GM12878 (cell line): Measurements from ENCODE around the gene ZBTB14. TPM values are rescaled to one million over a fixed set of nuclear protein-coding genes. Genes with fewer than 3 reads are reported as not detected.

ENCODE experiments used
- ATAC-seq: fragments of 200-7000 bp; cut with Tn5 transposase; 3 replicates; pipeline ENCODE4 v1.9.1; 2020; ENCODE audit warnings: mild to moderate bottlenecking, moderate library complexity
- BruUV-seq: library from RNA; stranded (reverse); fragments of 400-500 nt; replicated peaks from 2 replicates; lab custom pipeline; 2021; lab: Mats Ljungman, UMichigan
- CTCF ChIA-PET: fragments of 300-600 bp; sonication (Branson Sonifier 250); formaldehyde crosslinking; extraction: SDS; loops from one replicate; lab custom pipeline; 2021; ENCODE audit warnings: inconsistent platforms; lab: Yijun Ruan, JAX
- POLR2A ChIA-PET: fragments of 350-600 bp; formaldehyde crosslinking; extraction: SDS; loops from one replicate; lab custom pipeline; 2021; ENCODE audit warnings: inconsistent platforms; lab: Charles Lee
- RAD21 ChIA-PET: fragments of 300-600 bp; sonication (Branson Sonifier 250); formaldehyde crosslinking; loops from one replicate; lab custom pipeline; 2023; ENCODE audit warnings: antibody characterized with exemption; ENCODE audit not compliant: unreplicated experiment; lab: Charles Lee
- SMC1A ChIA-PET: fragments of 300-600 bp; sonication (Branson Sonifier 250); formaldehyde crosslinking; loops from one replicate; lab custom pipeline; 2023; ENCODE audit not compliant: unreplicated experiment, uncharacterized antibody; lab: Charles Lee
- DNase-seq: peaks from one replicate; pipeline ENCODE4 v3.0.0-alpha.2; 2011; ENCODE audit warnings: low read depth, low spot score
- FAIRE-seq: peaks from 3 replicates; lab custom pipeline; 2011; peaks lifted over from hg19 to GRCh38; lab: Jason Lieb, UNC
- H2AFZ ChIP-seq: 2 replicates; pipeline ENCODE4 v1.6.0; 2011; ENCODE audit warnings: low read depth, low read length, control low read depth; ENCODE audit not compliant: control insufficient read depth
- H3K27ac ChIP-seq: 2 replicates; pipeline ENCODE4 v1.5.1; 2011; ENCODE audit warnings: control low read depth; ENCODE audit not compliant: control insufficient read depth, insufficient read depth
- H3K27me3 ChIP-seq, 2 experiments: replicated peaks in 1 of 2; 2 replicates each; pipeline versions ENCODE4 v1.6.0 to v1.6.1; 2011; ENCODE audit warnings: low read length in 1 of 2; ENCODE audit not compliant: control insufficient read depth in 2 of 2, insufficient read depth in 2 of 2
- H3K36me3 ChIP-seq, 2 experiments: 2 replicates each; pipeline ENCODE4 v1.5.1; 2011; ENCODE audit warnings: low read length in 1 of 2; ENCODE audit not compliant: control insufficient read depth in 2 of 2, insufficient read depth in 2 of 2
- H3K4me1 ChIP-seq: 2 replicates; pipeline ENCODE4 v1.6.1; 2011; ENCODE audit warnings: mild to moderate bottlenecking, low read length, moderate library complexity, mixed read lengths; ENCODE audit not compliant: control insufficient read depth, insufficient read depth
- H3K4me2 ChIP-seq: 2 replicates; pipeline ENCODE4 v1.6.0; 2011; ENCODE audit warnings: control low read depth; ENCODE audit not compliant: control insufficient read depth, insufficient read depth
- H3K4me3 ChIP-seq: fragments of 200-600 bp; sonication (generic); 2 replicates; pipeline ENCODE4 v1.5.1; 2016
- H3K79me2 ChIP-seq: 2 replicates; pipeline ENCODE4 v1.6.0; 2011; ENCODE audit warnings: low read length; ENCODE audit not compliant: control insufficient read depth, insufficient read depth
- H3K9ac ChIP-seq: 2 replicates; pipeline ENCODE4 v1.8.0; 2011; ENCODE audit warnings: low read length, control low read depth, mixed read lengths; ENCODE audit not compliant: control insufficient read depth, insufficient read depth
- H3K9me3 ChIP-seq: replicated peaks from 3 replicates; pipeline ENCODE4 v1.5.1; 2011; ENCODE audit warnings: mild to moderate bottlenecking, low read length; ENCODE audit not compliant: control insufficient read depth, insufficient read depth
- H4K20me1 ChIP-seq: 2 replicates; pipeline ENCODE4 v1.6.0; 2011; ENCODE audit not compliant: control insufficient read depth, insufficient read depth
- ATF2 ChIP-seq: IDR thresholded peaks from 2 replicates; pipeline ENCODE4 v1.6.1; 2012; ENCODE audit warnings: low read length, inconsistent platforms
- ATF7 ChIP-seq: fragments of 450-650 bp; IDR thresholded peaks from 2 replicates; pipeline ENCODE4 v1.6.1; 2016; ENCODE audit warnings: low read depth, mild to moderate bottlenecking
- CHD4 ChIP-seq: fragments of 200-600 bp; sonication (generic); IDR thresholded peaks from 2 replicates; pipeline ENCODE4 v1.6.1; 2016; ENCODE audit warnings: mild to moderate bottlenecking
- EGR1 ChIP-seq, 2 experiments: IDR thresholded peaks; 1 replicate in 1 of 2; 2 replicates in 1 of 2; pipeline ENCODE4 v1.6.1; 2011 to 2012; ENCODE audit warnings: low read depth in 2 of 2, low read length in 2 of 2, borderline replicate concordance in 1 of 2, mild to moderate bottlenecking in 1 of 2, moderate library complexity in 1 of 2
- ESRRA ChIP-seq: IDR thresholded peaks from 2 replicates; pipeline ENCODE4 v1.6.1; 2012; ENCODE audit warnings: mild to moderate bottlenecking, low read length, improper control_type of control experiment
- FOS ChIP-seq: IDR thresholded peaks from 3 replicates; pipeline ENCODE4 v1.6.1; 2011; ENCODE audit warnings: borderline replicate concordance; ENCODE audit not compliant: insufficient read length; ENCODE audit errors: extremely low read depth
- FOXM1 ChIP-seq: IDR thresholded peaks from 2 replicates; pipeline ENCODE4 v1.6.1; 2012; ENCODE audit warnings: low read depth, mild to moderate bottlenecking, inconsistent platforms, low read length, moderate library complexity
- IKZF1 ChIP-seq: fragments of 450-650 bp; conservative IDR thresholded peaks from 2 replicates; pipeline ENCODE4 v1.6.1; 2017; ENCODE audit warnings: antibody characterized with exemption, mild to moderate bottlenecking
- IRF4 ChIP-seq: IDR thresholded peaks from 2 replicates; pipeline ENCODE4 v1.6.1; 2011; ENCODE audit warnings: low read depth, low read length
- IRF5 ChIP-seq: fragments of 450-650 bp; IDR thresholded peaks from 2 replicates; pipeline ENCODE4 v1.6.1; 2017; ENCODE audit warnings: borderline replicate concordance
- MLLT1 ChIP-seq: fragments of 450-650 bp; IDR thresholded peaks from 2 replicates; pipeline ENCODE4 v1.6.1; 2016; ENCODE audit warnings: mild to moderate bottlenecking
- NFIC ChIP-seq: IDR thresholded peaks from 2 replicates; pipeline ENCODE4 v1.6.1; 2012; ENCODE audit warnings: low read depth, mild to moderate bottlenecking, inconsistent platforms, low read length, moderate library complexity
- RCOR1 ChIP-seq: conservative IDR thresholded peaks from 2 replicates; pipeline ENCODE4 v1.6.1; 2012; ENCODE audit warnings: low read depth, low read length, improper control_type of control experiment
- SIN3A ChIP-seq: IDR thresholded peaks from 2 replicates; pipeline ENCODE4 v1.6.1; 2012; ENCODE audit warnings: low read depth, low read length, improper control_type of control experiment
- TCF3 ChIP-seq: IDR thresholded peaks from 2 replicates; pipeline ENCODE4 v1.6.1; 2012; ENCODE audit warnings: low read depth, mild to moderate bottlenecking, low read length, borderline replicate concordance; ENCODE audit not compliant: insufficient read depth
- ZBTB40 ChIP-seq: fragments of 450-650 bp; IDR thresholded peaks from 2 replicates; pipeline ENCODE4 v1.6.1; 2016; ENCODE audit warnings: mild to moderate bottlenecking, moderate library complexity, borderline replicate concordance
- WGBS: methylation state at CpG from one replicate; pipeline ENCODE4 v1.1.6; 2016; ENCODE audit warnings: low lambda C conversion rate; ENCODE audit not compliant: insufficient replicate concordance, insufficient coverage; ENCODE audit errors: missing lambda C conversion rate; 5-methylcytosine and 5-hydroxymethylcytosine counted together
- in situ Hi-C: fragments of 300-500 bp; cut with MboI; formaldehyde crosslinking; loops from 9 replicates; pipeline ENCODE4 v1.14.3; 2018; ENCODE audit warnings: mixed read lengths
- intact Hi-C: fragments of 100-400 bp; cut with micrococcal nuclease; formaldehyde crosslinking; loops from one replicate; pipeline ENCODE4 v1.14.2; 2022; ENCODE audit not compliant: unreplicated experiment
- polyA plus RNA-seq, 11 experiments: library from polyadenylated mRNA; depleted of rRNA in 4 of 11; unstranded in 6 of 11; stranded (reverse) in 5 of 11; fragments of >200 nt; fragmentation: Nextera tagmentation in 4 of 11; fragmentation: Illumina TruSeq in 1 of 11; extraction: Ambion mirVana in 4 of 11; extraction: Trizol in 1 of 11; gene quantifications; 1 replicate in 1 of 11; 2 replicates in 10 of 11; pipeline versions ENCODE4 v1.2.1 to v1.2.3, GENCODE V29; 2011 to 2016; ENCODE audit warnings: inconsistent platforms in 2 of 11, missing spikeins in 2 of 11, low read depth in 1 of 11
- total RNA-seq, 4 experiments: library from RNA; depleted of rRNA in 3 of 4; stranded (reverse); fragments of >200 nt in 3 of 4; fragmentation: Illumina TruSeq in 1 of 4; extraction: Trizol in 1 of 4; gene quantifications; 2 replicates each; pipeline versions ENCODE4 v1.2.1 to v1.2.3, GENCODE V29; 2013 to 2021

ZBTB14 gene
- total and polyA plus RNA-seq, 10 of the 15 experiments (the other 5 are each of a cell fraction or from before 2014, with no cell fraction given) = 4.4 to 21.2 (median 11.1) TPM

GRCh38 chr18:5285326-5285725 is 10.2 kb downstream of the ZBTB14 start (continued):
- TF ChIP-seq ZBTB40 (no peak), FOS (no peak), CHD4 (no peak), ESRRA (no peak), IKZF1 (no peak), IRF5 (no peak), ATF7 (no peak), RCOR1 (no peak)

GRCh38 chr18:5284808-5285207 is 10.7 kb downstream of the ZBTB14 start:
- CTCF ChIA-PET = no interaction called here
- H3K4me1 ChIP-seq = no peaks in the 10 kb centered on the region
- no peaks in the 10 kb centered on the region for H3K79me2 ChIP-seq
- no peak overlapping the region for H3K9ac ChIP-seq
- POLR2A ChIA-PET = no interaction called here
- SMC1A ChIA-PET = no interaction called here
- in situ Hi-C loops = no loop called here
- BruUV-seq = no TSS peak
- DNase-seq (no peak), ATAC-seq (no peak), FAIRE-seq (no peak)
- H3K4me2 ChIP-seq = no peak overlapping the region
- 93% methylated on average over 7 of the region's 7 CpGs for WGBS
- H3K4me3 ChIP-seq = no peak overlapping the region
- H4K20me1 ChIP-seq = no peaks in the 10 kb centered on the region
- H3K27me3 ChIP-seq = no peaks in the 10 kb centered on the region
- H2AFZ ChIP-seq = no peak overlapping the region
- no peaks in the 10 kb centered on the region for H3K9me3 ChIP-seq
- no peak overlapping the region for H3K27ac ChIP-seq
- RAD21 ChIA-PET = no interaction called here
- H3K36me3 ChIP-seq = no peaks in the 10 kb centered on the region
- intact Hi-C loops = no loop called here
- no peak for TF ChIP-seq NFIC
- TF ChIP-seq ATF2 = no peak
- TF ChIP-seq TCF3 = no peak
- TF ChIP-seq SIN3A = no peak
- no peak for TF ChIP-seq FOXM1
- no peak for TF ChIP-seq EGR1 (IDR thresholded peaks at IDR 0.05; ENCODE audit: borderline replicate concordance in 1 of 2, low read depth in 2 of 2, low read length in 2 of 2)
- TF ChIP-seq IRF4 = no peak
- no peak for TF ChIP-seq MLLT1
